Activated CD8-positive, alpha-beta memory T cell treated with anti-CD3 and anti-CD28 coated beads for 48 hours (primary cell): ENCODE results near the gene AMMECR1L.
"Not testable (repeated sequence)": the region's sequence is repeated elsewhere in the genome, so short reads cannot be mapped to it uniquely, and the experiment has no call there.

Source experiments
- DNase-seq, 3 experiments: peaks; one replicate each; pipeline ENCODE4 v3.0.0-alpha.2; 2020; ENCODE audit warnings: low read depth in 2 of 3, low spot score in 2 of 3

The AMMECR1L gene

GRCh38 chr2:127885780-127886592 is at the start of gene AMMECR1L:
AMMECR1L (minus strand) TSS chr2:127885956; CDS start chr2:127874234, 11,722 bp downstream.
- peak; percentile 44 to 64 (median 44) for DNase-seq

- no peak for DNase-seq
These were observed 49.6 kb upstream of the AMMECR1L start for GRCh38 chr2:127935337-127935736.

GRCh38 chr2:127932199-127932876 is 46.6 kb upstream of the AMMECR1L start:
- DNase-seq: no peak

GRCh38 chr2:127929449-127929848 is 43.7 kb upstream of the AMMECR1L start:
- DNase-seq: no peak

GRCh38 chr2:127927384-127927783 is 41.6 kb upstream of the AMMECR1L start:
- no peak for DNase-seq

GRCh38 chr2:127917916-127918315 is 32.2 kb upstream of the AMMECR1L start:
- no peak for DNase-seq

- no peak for DNase-seq
These were observed 28.2 kb upstream of the AMMECR1L start for GRCh38 chr2:127913808-127914457.

- no peak for DNase-seq
These were observed 26.0 kb upstream of the AMMECR1L start for GRCh38 chr2:127911737-127912136.

- no peak for DNase-seq
These were observed 24.7 kb upstream of the AMMECR1L start for GRCh38 chr2:127910415-127910814.

- no peak for DNase-seq
These were observed 23.3 kb upstream of the AMMECR1L start for GRCh38 chr2:127909019-127909418.

GRCh38 chr2:127907733-127908400 is 22.1 kb upstream of the AMMECR1L start:
- not testable (repeated sequence) for DNase-seq

GRCh38 chr2:127906206-127906926 is 20.6 kb upstream of the AMMECR1L start:
- no peak for DNase-seq

- no peak for DNase-seq
These were observed 15.7 kb upstream of the AMMECR1L start for GRCh38 chr2:127901339-127902056.

- no peak for DNase-seq
These were observed 11.9 kb upstream of the AMMECR1L start for GRCh38 chr2:127897531-127898211.

GRCh38 chr2:127893494-127893893 is 7.7 kb upstream of the AMMECR1L start:
- no peak for DNase-seq

GRCh38 chr2:127893033-127893432 is 7.3 kb upstream of the AMMECR1L start:
- no peak for DNase-seq

- no peak for DNase-seq
These were observed 6.1 kb upstream of the AMMECR1L start for GRCh38 chr2:127891811-127892210.

GRCh38 chr2:127890756-127891155 is 5.0 kb upstream of the AMMECR1L start:
- not testable (repeated sequence) for DNase-seq

- no peak for DNase-seq
These were observed 3.0 kb upstream of the AMMECR1L start for GRCh38 chr2:127888772-127889171.

- no peak for DNase-seq
These were observed 2.0 kb upstream of the AMMECR1L start for GRCh38 chr2:127887776-127888130.
